ENCODE measurements around the gene OR6C70.

DNA sequence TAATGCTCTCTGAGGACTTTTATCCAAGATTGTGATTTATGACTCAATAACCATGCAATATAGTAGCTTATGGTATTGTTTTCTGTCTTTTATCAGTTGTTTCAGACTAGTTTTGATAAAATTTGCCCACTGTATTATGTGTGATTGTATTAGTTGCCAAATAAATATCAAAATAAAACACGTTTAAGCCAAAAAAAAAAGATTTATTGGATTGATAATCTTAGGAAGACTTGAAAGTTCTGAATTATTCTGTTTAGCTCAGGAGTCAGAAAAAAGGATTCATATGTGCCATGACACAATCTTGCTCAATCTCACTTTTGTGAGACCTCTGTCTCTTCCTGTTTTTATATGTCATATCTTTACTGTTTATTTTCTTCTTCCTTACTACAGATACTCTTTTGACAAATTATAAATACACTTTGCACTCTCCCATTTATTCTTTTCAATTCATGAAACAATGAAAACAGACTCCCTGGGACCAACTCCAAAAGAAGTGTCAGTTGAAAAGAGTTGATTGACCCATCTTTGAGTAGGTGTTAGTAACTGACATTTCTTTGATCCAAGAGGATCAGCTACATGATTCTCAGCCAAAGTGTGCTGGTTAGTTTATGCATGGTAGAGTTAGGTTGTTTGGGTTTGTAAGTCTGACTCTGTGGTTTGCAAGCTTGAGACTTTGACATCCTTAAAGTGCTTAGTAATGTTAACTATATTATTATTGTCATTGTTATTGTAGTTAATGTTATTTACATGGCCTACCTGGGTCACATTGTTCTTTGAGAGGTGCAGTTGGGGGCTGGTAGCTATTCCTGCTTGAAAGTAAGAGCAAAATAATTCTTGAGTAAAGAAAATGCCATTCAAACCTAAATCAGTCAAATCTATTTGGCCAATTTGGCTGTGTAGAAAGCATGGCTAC, 41.4 kb downstream of the OR6C70 start:
- TF ChIP-seq TCF12 (IDR thresholded peaks at IDR 0.05; ENCODE audit: low read depth): no peak
- TF ChIP-seq, protein P1, sequence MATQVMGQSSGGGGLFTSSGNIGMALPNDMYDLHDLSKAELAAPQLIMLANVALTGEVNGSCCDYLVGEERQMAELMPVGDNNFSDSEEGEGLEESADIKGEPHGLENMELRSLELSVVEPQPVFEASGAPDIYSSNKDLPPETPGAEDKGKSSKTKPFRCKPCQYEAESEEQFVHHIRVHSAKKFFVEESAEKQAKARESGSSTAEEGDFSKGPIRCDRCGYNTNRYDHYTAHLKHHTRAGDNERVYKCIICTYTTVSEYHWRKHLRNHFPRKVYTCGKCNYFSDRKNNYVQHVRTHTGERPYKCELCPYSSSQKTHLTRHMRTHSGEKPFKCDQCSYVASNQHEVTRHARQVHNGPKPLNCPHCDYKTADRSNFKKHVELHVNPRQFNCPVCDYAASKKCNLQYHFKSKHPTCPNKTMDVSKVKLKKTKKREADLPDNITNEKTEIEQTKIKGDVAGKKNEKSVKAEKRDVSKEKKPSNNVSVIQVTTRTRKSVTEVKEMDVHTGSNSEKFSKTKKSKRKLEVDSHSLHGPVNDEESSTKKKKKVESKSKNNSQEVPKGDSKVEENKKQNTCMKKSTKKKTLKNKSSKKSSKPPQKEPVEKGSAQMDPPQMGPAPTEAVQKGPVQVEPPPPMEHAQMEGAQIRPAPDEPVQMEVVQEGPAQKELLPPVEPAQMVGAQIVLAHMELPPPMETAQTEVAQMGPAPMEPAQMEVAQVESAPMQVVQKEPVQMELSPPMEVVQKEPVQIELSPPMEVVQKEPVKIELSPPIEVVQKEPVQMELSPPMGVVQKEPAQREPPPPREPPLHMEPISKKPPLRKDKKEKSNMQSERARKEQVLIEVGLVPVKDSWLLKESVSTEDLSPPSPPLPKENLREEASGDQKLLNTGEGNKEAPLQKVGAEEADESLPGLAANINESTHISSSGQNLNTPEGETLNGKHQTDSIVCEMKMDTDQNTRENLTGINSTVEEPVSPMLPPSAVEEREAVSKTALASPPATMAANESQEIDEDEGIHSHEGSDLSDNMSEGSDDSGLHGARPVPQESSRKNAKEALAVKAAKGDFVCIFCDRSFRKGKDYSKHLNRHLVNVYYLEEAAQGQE (IDR thresholded peaks at IDR 0.05; ENCODE audit: low read depth): no peak
